Stomach (tissue), 9 donors: Measurements from ENCODE around the gene SMARCA4. TPM values are rescaled to one million over a fixed set of nuclear protein-coding genes. Genes with fewer than 3 reads are reported as not detected.
"Not testable (repeated sequence)": the region's sequence is repeated elsewhere in the genome, so short reads cannot be mapped to it uniquely, and the experiment has no call there.

Experiments used
- DNase-seq, 2 donors: peaks; one replicate each; pipeline versions ENCODE4 v3.0.0 to v3.0.0-alpha.2; 2013 to 2019
- H3K27ac ChIP-seq, 5 donors: fragments of 200-600 bp in 4 of 5; sonication (generic) in 4 of 5; one replicate each; pipeline ENCODE4 v1.5.1; 2013 to 2019; ENCODE audit warnings: mild to moderate bottlenecking in 1 of 5, moderate library complexity in 1 of 5
- H3K27me3 ChIP-seq, 3 donors: fragments of 200-600 bp; sonication (generic); one replicate each; pipeline ENCODE4 v1.5.1; 2017 to 2019; ENCODE audit warnings: mixed run types in 1 of 3
- H3K36me3 ChIP-seq, 4 donors: fragments of 200-600 bp; sonication (generic); 1 replicate in 3 of 4; 2 replicates in 1 of 4; pipeline ENCODE4 v1.5.1; 2016 to 2019
- H3K4me1 ChIP-seq, 4 donors: fragments of 200-600 bp; sonication (generic); one replicate each; pipeline ENCODE4 v1.5.1; 2016 to 2019
- H3K4me3 ChIP-seq, 4 donors: fragments of 200-600 bp; sonication (generic) in 3 of 4; one replicate each; pipeline ENCODE4 v1.5.1; 2016 to 2019; ENCODE audit warnings: mild to moderate bottlenecking in 1 of 4
- H3K9me3 ChIP-seq, 4 donors: fragments of 200-600 bp; sonication (generic); one replicate each; pipeline ENCODE4 v1.5.1; 2016 to 2019
- CTCF ChIP-seq, 7 experiments: fragments of 450-650 bp in 4 of 7; fragments of 200-600 bp in 3 of 7; sonication (generic) in 3 of 7; IDR thresholded peaks; one replicate each; pipeline ENCODE4 v1.5.1; 2016 to 2019; ENCODE audit warnings: antibody characterized with exemption in 7 of 7, control low read depth in 2 of 7, mild to moderate bottlenecking in 1 of 7
- EP300 ChIP-seq: sonication (generic); formaldehyde crosslinking; IDR thresholded peaks from one replicate; pipeline ENCODE4 v1.6.1; 2017; ENCODE audit warnings: antibody characterized with exemption
- POLR2A ChIP-seq, 4 donors: fragments of 450-650 bp; IDR thresholded peaks; one replicate each; pipeline ENCODE4 v1.6.1; 2016; ENCODE audit warnings: antibody characterized with exemption in 4 of 4, control low read depth in 2 of 4, mild to moderate bottlenecking in 1 of 4, moderate library complexity in 1 of 4
- POLR2AphosphoS5 ChIP-seq, 3 donors: sonication (generic); formaldehyde crosslinking; IDR thresholded peaks; one replicate each; pipeline ENCODE4 v1.6.1; 2016; ENCODE audit warnings: antibody characterized with exemption in 3 of 3
- WGBS, 5 donors: extraction: QIAGEN DNeasy Blood & Tissue Kit in 3 of 5; methylation state at CpG; one replicate each; pipeline versions ENCODE4 v1.1.5 to v1.1.7; 2013 to 2018; 5-methylcytosine and 5-hydroxymethylcytosine counted together
- intact Hi-C: fragments of 100-400 bp; cut with DNase I; formaldehyde crosslinking; loops from one replicate; pipeline ENCODE4 v1.15.1; 2023; ENCODE audit warnings: low total_unique reads
- polyA plus RNA-seq, 3 donors: library from polyadenylated mRNA; stranded (reverse); fragments of 200-250 nt; gene quantifications; one replicate each; pipeline ENCODE4 v1.2.3, GENCODE V29; 2013
- total RNA-seq, 5 donors: library from RNA; depleted of rRNA; stranded (reverse); fragments of >200 nt; gene quantifications; one replicate each; pipeline versions ENCODE4 v1.1.0 to v1.2.3, GENCODE V29; 2014 to 2016
- donor health status: healthy with polysubstance abuse.
- donor health status: Bipolar disorder and iron deficiency.
- donor health status: healthy.

SMARCA4 gene
- total and polyA plus RNA-seq, 8 donors, result 28.6 to 158 (median 60.9) TPM

GRCh38 chr19:11069561-11069960 is 108.7 kb downstream of the SMARCA4 start:
- TF ChIP-seq POLR2A (IDR thresholded peaks at IDR 0.05), result no peak
- no peak for TF ChIP-seq CTCF (IDR thresholded peaks at IDR 0.05)
- no peak for TF ChIP-seq POLR2AphosphoS5 (IDR thresholded peaks at IDR 0.05)
- no peak for TF ChIP-seq EP300
- 80 to 86% (median 83%) methylated on average over 8 to 9 of the region's 9 CpGs for WGBS, 5 donors
- peaks cover 3 to 22% (median 15%) of the 10 kb centered on the region in 4 donors for H3K36me3 ChIP-seq
- H3K9me3 ChIP-seq, result no peaks in the 10 kb centered on the region
- no peak for DNase-seq
- H3K27me3 ChIP-seq, result no peaks in the 10 kb centered on the region
- H3K4me1 ChIP-seq, result peaks cover 0 to 14% (median 0%) of the 10 kb centered on the region in 4 donors
- no peak overlapping the region for H3K4me3 ChIP-seq
- intact Hi-C loops, result no loop called here
- no peak overlapping the region for H3K27ac ChIP-seq

- Histone ChIP-seq H3K4me3 (no peak overlapping the region), H3K9me3 (no peaks in the 10 kb centered on the region), H3K27me3 (no peaks in the 10 kb centered on the region), H3K4me1 (peaks cover 0 to 16% (median under 1%) of the 10 kb centered on the region in 4 donors), H3K36me3 (peaks cover 3 to 22% (median 13%) of the 10 kb centered on the region in 4 donors), H3K27ac (no peak overlapping the region)
- intact Hi-C loops, result no loop called here
- 87 to 98% (median 94%) methylated on average over 4 of the region's 4 CpGs for WGBS, 5 donors
- TF ChIP-seq POLR2A (IDR thresholded peaks at IDR 0.05) (no peak), EP300 (no peak), CTCF (IDR thresholded peaks at IDR 0.05) (no peak), POLR2AphosphoS5 (IDR thresholded peaks at IDR 0.05) (no peak)
- no peak for DNase-seq
Measured at GRCh38 chr19:11070123-11070522, 109.3 kb downstream of the SMARCA4 start.

- 94 to 100% (median 95%) methylated on average over 9 of the region's 9 CpGs for WGBS, 5 donors
- no peaks in the 10 kb centered on the region for H3K36me3 ChIP-seq
- no peak overlapping the region for H3K4me3 ChIP-seq
- no peaks in the 10 kb centered on the region for H3K27me3 ChIP-seq
- intact Hi-C loops, result no loop called here
- H3K9me3 ChIP-seq, result no peaks in the 10 kb centered on the region
- peaks cover 0 to 27% (median 4%) of the 10 kb centered on the region in 4 donors for H3K4me1 ChIP-seq
- DNase-seq, result no peak
- TF ChIP-seq POLR2A (IDR thresholded peaks at IDR 0.05) (no peak), CTCF (IDR thresholded peaks at IDR 0.05) (no peak), POLR2AphosphoS5 (IDR thresholded peaks at IDR 0.05) (no peak), EP300 (no peak)
- no peak overlapping the region for H3K27ac ChIP-seq
Measured at GRCh38 chr19:11073568-11073967, 112.7 kb downstream of the SMARCA4 start.

- H3K27ac ChIP-seq, intact Hi-C loops, DNase-seq, H3K27me3 ChIP-seq, H3K9me3 ChIP-seq, H3K4me3 ChIP-seq, H3K36me3 ChIP-seq: not testable (repeated sequence)
- peaks cover 0 to 27% (median 4%) of the 10 kb centered on the region in 4 donors for H3K4me1 ChIP-seq
- WGBS, 5 donors, result 92 to 96% (median 95%) methylated on average over 9 of the region's 9 CpGs
Measured at GRCh38 chr19:11076792-11077191, 116.0 kb downstream of the SMARCA4 start.

- H3K27ac ChIP-seq, result no peak overlapping the region
- TF ChIP-seq POLR2AphosphoS5 (IDR thresholded peaks at IDR 0.05) (no peak), POLR2A (IDR thresholded peaks at IDR 0.05) (no peak), CTCF (IDR thresholded peaks at IDR 0.05) (no peak), EP300 (no peak)
- 74 to 90% (median 79%) methylated on average over 11 of the region's 11 CpGs for whole genome bisulfite sequencing, 5 donors
- intact Hi-C loops, result no loop called here
- DNase-seq, result no peak
- H3K4me1 ChIP-seq, result peaks cover 2 to 28% (median 7%) of the 10 kb centered on the region in 4 donors
- no peaks in the 10 kb centered on the region for H3K36me3 ChIP-seq
- H3K9me3 ChIP-seq, result no peaks in the 10 kb centered on the region
- H3K27me3 ChIP-seq, result no peaks in the 10 kb centered on the region
- no peak overlapping the region for H3K4me3 ChIP-seq
Measured at GRCh38 chr19:11078893-11079292, 118.1 kb downstream of the SMARCA4 start.
